HG03354 (cell line): ENCODE measurements around the gene OR51T1.

Experiments used
- ATAC-seq: cut with Tn5 transposase; IDR thresholded peaks from one replicate; pipeline ENCODE4 v1.9.1; 2021; ENCODE audit warnings: mild to moderate bottlenecking; ENCODE audit not compliant: unreplicated experiment, poor library complexity, severe bottlenecking

Gene OR51T1

GRCh38 chr11:4922304-4922703, 40.6 kb downstream of the OR51T1 start:
- ATAC-seq, result no peak

GRCh38 chr11:4924239-4924638, 42.5 kb downstream of the OR51T1 start, which contains the start of gene OR51G1:
Gene OR51G1 (minus strand): TSS chr11:4924339. CDS start chr11:4924339, 0 bp downstream.
- no peak for ATAC-seq

DNA sequence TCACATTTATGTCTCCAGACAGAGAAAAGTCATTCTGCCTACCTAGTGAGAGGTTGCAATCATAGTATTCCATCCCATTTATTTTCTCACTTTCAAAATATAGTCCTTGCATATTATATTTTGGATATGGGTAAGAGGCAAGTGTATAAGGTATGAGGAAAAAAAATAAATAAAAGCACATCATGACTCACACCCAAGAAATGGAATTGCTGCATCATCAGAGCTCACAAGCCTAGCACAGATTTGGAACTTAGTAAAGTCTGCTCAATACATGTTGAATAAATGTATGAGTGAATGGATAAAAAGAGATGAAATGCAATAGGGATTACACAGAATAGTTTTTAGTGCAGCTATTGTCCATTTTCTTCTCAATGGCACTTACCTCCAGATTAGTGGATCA, 44.9 kb downstream of the OR51T1 start:
- ATAC-seq, result no peak
